HepG2 (cell line): ENCODE measurements around the gene SLC12A3. TPM values are rescaled to one million over a fixed set of nuclear protein-coding genes. Genes with fewer than 3 reads are reported as not detected.

ENCODE experiments used
- ATAC-seq: fragments of 200-7000 bp; cut with Tn5 transposase; 3 replicates; pipeline ENCODE4 v1.9.1; 2020; ENCODE audit warnings: mild to moderate bottlenecking, moderate library complexity
- BruUV-seq: library from RNA; stranded (reverse); fragments of 400-500 nt; replicated peaks from 2 replicates; lab custom pipeline; 2021; lab: Mats Ljungman, UMichigan
- CTCF ChIA-PET: fragments of 300-600 bp; formaldehyde crosslinking; extraction: SDS; loops from one replicate; lab custom pipeline; 2021; ENCODE audit warnings: low total read pairs, inconsistent platforms, low intra/inter-chr PET ratio; lab: Yijun Ruan, JAX
- POLR2A ChIA-PET: fragments of 350-600 bp; sonication (Branson Sonifier 250); formaldehyde crosslinking; loops from one replicate; lab custom pipeline; 2020; ENCODE audit warnings: antibody characterized with exemption, inconsistent platforms; lab: Yijun Ruan, JAX
- DNase-seq: peaks from one replicate; pipeline ENCODE4 v3.0.0-alpha.2; 2015; ENCODE audit warnings: low spot score
- FAIRE-seq: peaks from 3 replicates; lab custom pipeline; 2011; peaks lifted over from hg19 to GRCh38; lab: Jason Lieb, UNC
- H2AFZ ChIP-seq: one replicate; pipeline ENCODE4 v1.6.1; 2011; ENCODE audit warnings: low read length, inconsistent platforms
- H3K27ac ChIP-seq: fragments of 300-600 bp; 3 replicates; pipeline ENCODE4 v1.8.0; 2011; ENCODE audit warnings: mixed run types, mild to moderate bottlenecking, mixed read lengths, low read length, inconsistent platforms; ENCODE audit not compliant: insufficient read depth; ENCODE audit errors: extremely low read length
- H3K27me3 ChIP-seq, 2 experiments: fragments of 200-600 bp in 1 of 2; 2 replicates in 1 of 2; 3 replicates in 1 of 2; pipeline versions ENCODE4 v1.6.0 to v1.8.0; 2011; ENCODE audit warnings: low read length in 2 of 2, mild to moderate bottlenecking in 2 of 2, moderate library complexity in 2 of 2, inconsistent platforms in 1 of 2; ENCODE audit not compliant: insufficient read depth in 2 of 2, control insufficient read depth in 1 of 2
- H3K36me3 ChIP-seq, 2 experiments: fragments of 200-600 bp in 1 of 2; replicated peaks in 1 of 2; 2 replicates in 1 of 2; 3 replicates in 1 of 2; pipeline versions ENCODE4 v1.5.1 to v1.8.0; 2011; ENCODE audit warnings: low read length in 2 of 2, inconsistent platforms in 1 of 2; ENCODE audit not compliant: insufficient read depth in 2 of 2, control insufficient read depth in 1 of 2
- H3K4me1 ChIP-seq: 2 replicates; pipeline ENCODE4 v1.5.1; 2012; ENCODE audit warnings: low read length, inconsistent platforms; ENCODE audit not compliant: insufficient read depth
- H3K4me2 ChIP-seq: 2 replicates; pipeline ENCODE4 v1.6.0; 2011; ENCODE audit warnings: low read depth, low read length, inconsistent platforms
- H3K4me3 ChIP-seq, 3 experiments: fragments of 200-600 bp in 1 of 3; sonication (generic), shearing (Covaris generic) in 1 of 3; replicated peaks in 1 of 3; 2 replicates each; pipeline ENCODE4 v1.5.1; 2011 to 2016; ENCODE audit warnings: low read length in 3 of 3, inconsistent platforms in 2 of 3, low read depth in 2 of 3, mild to moderate bottlenecking in 2 of 3, control low read depth in 1 of 3, mixed read lengths in 1 of 3; ENCODE audit not compliant: insufficient read depth in 1 of 3
- H3K79me2 ChIP-seq: one replicate; pipeline ENCODE4 v1.6.1; 2011; ENCODE audit warnings: low read length, inconsistent platforms; ENCODE audit not compliant: insufficient read depth
- H3K9ac ChIP-seq: 2 replicates; pipeline ENCODE4 v1.6.0; 2011; ENCODE audit warnings: mild to moderate bottlenecking, low read depth, low read length, inconsistent platforms; ENCODE audit not compliant: insufficient read depth
- H3K9me3 ChIP-seq: 2 replicates; pipeline ENCODE4 v1.5.1; 2012; ENCODE audit warnings: mild to moderate bottlenecking, low read length
- H4K20me1 ChIP-seq: 2 replicates; pipeline ENCODE4 v1.6.0; 2011; ENCODE audit warnings: inconsistent platforms, mild to moderate bottlenecking, low read length, moderate library complexity; ENCODE audit not compliant: insufficient read depth
- CEBPG ChIP-seq: IDR thresholded peaks from 2 replicates; pipeline ENCODE4 v1.6.1; 2016
- GTF3A ChIP-seq: sonication (generic); formaldehyde crosslinking; conservative IDR thresholded peaks from 2 replicates; pipeline ENCODE4 v1.4.0; 2020; ENCODE audit warnings: mild to moderate bottlenecking, missing genetic modification reagents
- HMG20B ChIP-seq: conservative IDR thresholded peaks from 2 replicates; pipeline ENCODE4 v1.6.1; 2016; ENCODE audit warnings: missing genetic modification reagents, missing compliant biosample characterization
- IRX3 ChIP-seq: sonication (generic); formaldehyde crosslinking; IDR thresholded peaks from 2 replicates; pipeline ENCODE4 v1.8.1; 2023; ENCODE audit warnings: mild to moderate bottlenecking, low read depth, missing genetic modification reagents, borderline replicate concordance
- LRRFIP1 ChIP-seq: sonication (generic); formaldehyde crosslinking; conservative IDR thresholded peaks from 2 replicates; pipeline ENCODE4 v1.4.0; 2020; ENCODE audit warnings: missing genetic modification reagents
- NR2F2 ChIP-seq: IDR thresholded peaks from 2 replicates; pipeline ENCODE4 v1.6.1; 2012; ENCODE audit warnings: low read depth, inconsistent platforms, borderline replicate concordance
- POLR2AphosphoS2 ChIP-seq: IDR thresholded peaks from 2 replicates; pipeline ENCODE4 v1.6.1; 2011; ENCODE audit warnings: low read depth, low read length, improper control_type of control experiment
- ZBTB10 ChIP-seq: sonication (generic); formaldehyde crosslinking; IDR thresholded peaks from 2 replicates; pipeline ENCODE4 v1.4.0; 2020; ENCODE audit warnings: missing genetic modification reagents, borderline replicate concordance
- ZBTB38 ChIP-seq: sonication (generic); formaldehyde crosslinking; IDR thresholded peaks from 2 replicates; pipeline ENCODE4 v1.5.1; 2020; ENCODE audit warnings: mild to moderate bottlenecking, missing genetic modification reagents
- ZNF253 ChIP-seq: sonication (generic); formaldehyde crosslinking; IDR thresholded peaks from 2 replicates; pipeline ENCODE4 v1.8.0; 2022; ENCODE audit warnings: mild to moderate bottlenecking, missing genetic modification reagents, borderline replicate concordance
- ZNF282 ChIP-seq: fragments of 450-650 bp; IDR thresholded peaks from 2 replicates; pipeline ENCODE4 v1.6.1; 2018; ENCODE audit not compliant: partially characterized antibody
- ZNF460 ChIP-seq: sonication (generic); formaldehyde crosslinking; IDR thresholded peaks from 2 replicates; pipeline ENCODE4 v1.5.1; 2020; ENCODE audit warnings: missing genetic modification reagents, mild to moderate bottlenecking, borderline replicate concordance
- ZNF577 ChIP-seq: sonication (generic); formaldehyde crosslinking; IDR thresholded peaks from 2 replicates; pipeline ENCODE4 v1.4.0; 2020; ENCODE audit warnings: mild to moderate bottlenecking, low read depth, missing genetic modification reagents, borderline replicate concordance
- ZNF83 ChIP-seq: sonication (generic); formaldehyde crosslinking; IDR thresholded peaks from 2 replicates; pipeline ENCODE4 v1.4.0; 2020; ENCODE audit warnings: missing genetic modification reagents, mild to moderate bottlenecking, borderline replicate concordance
- ZXDC ChIP-seq: sonication (generic); formaldehyde crosslinking; IDR thresholded peaks from 2 replicates; pipeline ENCODE4 v1.5.0; 2020; ENCODE audit warnings: mild to moderate bottlenecking, missing genetic modification reagents
- WGBS: methylation state at CpG from one replicate; pipeline ENCODE4 v1.1.6; 2017; ENCODE audit warnings: low lambda C conversion rate; 5-methylcytosine and 5-hydroxymethylcytosine counted together
- in situ Hi-C: cut with HindIII; loops from 2 replicates; pipeline ENCODE4 v1.10.0; 2017; ENCODE audit warnings: low pct_unique_long_range_greater_than_20kb; ENCODE audit not compliant: extremely low pct_ligation_motif_present
- intact Hi-C: fragments of 100-400 bp; cut with micrococcal nuclease; formaldehyde crosslinking; loops from one replicate; pipeline ENCODE4 v1.10.0; 2022; ENCODE audit not compliant: unreplicated experiment
- polyA plus RNA-seq, 8 experiments: library from polyadenylated mRNA; depleted of rRNA in 3 of 8; stranded (reverse) in 7 of 8; unstranded in 1 of 8; fragments of >200 nt; fragmentation: Illumina TruSeq in 4 of 8; extraction: Trizol in 4 of 8; gene quantifications; 2 replicates each; pipeline versions ENCODE4 v1.2.1 to v1.2.3, GENCODE V29; 2011 to 2016; ENCODE audit warnings: low read depth in 4 of 8, missing spikeins in 1 of 8, mixed read lengths in 1 of 8; ENCODE audit not compliant: insufficient read depth in 1 of 8
- total RNA-seq, 5 experiments: library from RNA; depleted of rRNA; stranded (reverse); fragments of >200 nt; fragmentation: Illumina TruSeq; extraction: Trizol; gene quantifications; 2 replicates each; pipeline ENCODE4 v1.2.3, GENCODE V29; 2016; ENCODE audit warnings: low read depth in 1 of 5
- TF ChIP-seq, protein P1 (sequence below): sonication (generic); formaldehyde crosslinking; IDR thresholded peaks from 2 replicates; pipeline ENCODE4 v1.4.0; 2020; ENCODE audit warnings: missing genetic modification reagents; ENCODE audit errors: not compliant biosample characterization

SLC12A3 gene
- total and polyA plus RNA-seq, 2 of the 13 experiments (the other 11 are each of a cell fraction or from before 2014, with no cell fraction given) = 6.2 TPM; not detected in 1

GRCh38 chr16:56943761-56944375 lies 78.9 kb downstream of the SLC12A3 start:
- Histone ChIP-seq H3K4me1 (peaks cover 31% of the 10 kb centered on the region), H3K9ac (no peak overlapping the region), H3K36me3 (peaks cover 35 to 61% of the 10 kb centered on the region in 2 experiments), H3K79me2 (peaks cover 4% of the 10 kb centered on the region), H3K27me3 (no peaks in the 10 kb centered on the region), H3K4me3 (no peak overlapping the region), H3K27ac (no peak overlapping the region), H4K20me1 (peaks cover 52% of the 10 kb centered on the region), H2AFZ (no peak overlapping the region), H3K9me3 (no peaks in the 10 kb centered on the region), H3K4me2 (no peak overlapping the region)
- in situ Hi-C loops = no loop called here
- FAIRE-seq (no peak), DNase-seq (no peak), ATAC-seq (no peak)
- TSS peak; percentile 6 for BruUV-seq
- ChIA-PET CTCF (no interaction called here), POLR2A (interaction anchor here (1.4 to 5.2 kb wide), 3 partner anchors 11 to 32 kb away, joined by 4 to 39 read pairs (median 11); partner anchors contain the start of gene HERPUD1)
- 84% methylated on average over 6 of the region's 6 CpGs for WGBS
- intact Hi-C loops = no loop called here
- TF ChIP-seq HMG20B (no peak), ZNF282 (no peak), POLR2AphosphoS2 (peak; percentile 92; the same call in 1 of the 2 replicates), CEBPG (CRISPR knock-in tag) (no peak), ZNF253 (CRISPR knock-in tag) (no peak), ZNF83 (CRISPR knock-in tag) (no peak), ZNF460 (CRISPR knock-in tag) (no peak), ZNF577 (no peak), ZXDC (CRISPR knock-in tag) (no peak), ZBTB10 (CRISPR knock-in tag) (no peak), NR2F2 (no peak), ZBTB38 (no peak), LRRFIP1 (CRISPR knock-in tag) (no peak), GTF3A (no peak), IRX3 (no peak)
- TF ChIP-seq, protein P1, sequence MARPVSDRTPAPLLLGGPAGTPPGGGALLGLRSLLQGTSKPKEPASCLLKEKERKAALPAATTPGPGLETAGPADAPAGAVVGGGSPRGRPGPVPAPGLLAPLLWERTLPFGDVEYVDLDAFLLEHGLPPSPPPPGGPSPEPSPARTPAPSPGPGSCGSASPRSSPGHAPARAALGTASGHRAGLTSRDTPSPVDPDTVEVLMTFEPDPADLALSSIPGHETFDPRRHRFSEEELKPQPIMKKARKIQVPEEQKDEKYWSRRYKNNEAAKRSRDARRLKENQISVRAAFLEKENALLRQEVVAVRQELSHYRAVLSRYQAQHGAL (CRISPR knock-in tag) = no peak
